Loucy (cell line): ENCODE results near the gene HERC2.

Experiments
- CTCF ChIP-seq: fragments of 200-600 bp; sonication (generic); conservative IDR thresholded peaks from 2 replicates; pipeline ENCODE4 v1.5.1; 2014; ENCODE audit warnings: mild to moderate bottlenecking, antibody characterized with exemption, low read length
- EZH2phosphoT487 ChIP-seq: fragments of 200-600 bp; IDR thresholded peaks from 2 replicates; pipeline ENCODE4 v1.6.1; 2018; ENCODE audit warnings: antibody characterized with exemption, mild to moderate bottlenecking, moderate library complexity, borderline replicate concordance

- TF ChIP-seq EZH2phosphoT487 (no peak), CTCF (no peak)
Measured at GRCh38 chr15:28082891-28083684, 238.9 kb downstream of the HERC2 start.
